Mucosa of rectum (tissue), 2 donors: ENCODE data around the gene UQCR11.

Source experiments
- H3K27ac ChIP-seq, 2 donors: one replicate each; pipeline ENCODE4 v1.7.0; 2013; ENCODE audit warnings: inconsistent platforms in 2 of 2, low read depth in 2 of 2, low read length in 2 of 2
- H3K27me3 ChIP-seq, 2 donors: one replicate each; pipeline ENCODE4 v1.7.0; 2013; ENCODE audit warnings: low read length in 2 of 2; ENCODE audit not compliant: control insufficient read depth in 2 of 2, insufficient read depth in 2 of 2
- H3K36me3 ChIP-seq, 2 donors: one replicate each; pipeline ENCODE4 v1.7.0; 2013; ENCODE audit warnings: low read length in 2 of 2; ENCODE audit not compliant: control insufficient read depth in 2 of 2, insufficient read depth in 2 of 2
- H3K4me1 ChIP-seq, 2 donors: one replicate each; pipeline ENCODE4 v1.7.0; 2013; ENCODE audit warnings: low read length in 2 of 2, mild to moderate bottlenecking in 1 of 2; ENCODE audit not compliant: control insufficient read depth in 2 of 2, insufficient read depth in 2 of 2
- H3K4me3 ChIP-seq, 2 donors: one replicate each; pipeline ENCODE4 v1.7.0; 2013; ENCODE audit warnings: low read length in 2 of 2
- H3K9ac ChIP-seq, 2 donors: one replicate each; pipeline ENCODE4 v1.7.0; 2013; ENCODE audit warnings: low read length in 2 of 2, low read depth in 1 of 2, mild to moderate bottlenecking in 1 of 2
- H3K9me3 ChIP-seq, 2 donors: one replicate each; pipeline ENCODE4 v1.7.0; 2013; ENCODE audit warnings: low read length in 2 of 2; ENCODE audit not compliant: control insufficient read depth in 2 of 2
- donor health status: healthy.
- donor health status: Normal muscosa, but diverticular disease.

The UQCR11 gene

DNA sequence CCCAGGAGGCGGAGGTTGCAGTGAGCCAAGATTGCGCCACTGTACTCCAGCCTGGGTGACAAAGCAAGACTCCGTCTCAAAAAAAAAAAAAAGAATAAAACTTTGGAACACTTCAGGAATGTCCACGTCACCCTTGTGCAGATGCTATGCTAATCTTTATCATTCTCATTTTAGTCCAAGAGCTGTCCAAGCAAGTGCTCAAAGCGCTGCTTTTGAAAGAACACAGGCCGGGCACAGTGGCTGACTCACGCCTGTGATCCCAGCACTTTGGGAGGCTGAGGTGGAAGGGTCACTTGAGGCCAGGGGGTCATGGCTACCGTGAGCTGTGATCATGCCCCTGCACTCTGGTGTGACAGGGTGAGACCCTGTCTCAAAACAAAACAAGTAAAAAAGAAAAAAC is 11.1 kb upstream of the UQCR11 start:
- no peaks in the 10 kb centered on the region for H3K9me3 ChIP-seq
- H3K4me3 ChIP-seq = no peak overlapping the region
- H3K4me1 ChIP-seq = no peaks in the 10 kb centered on the region
- H3K9ac ChIP-seq = no peak overlapping the region
- H3K36me3 ChIP-seq = peaks cover 44 to 47% of the 10 kb centered on the region in 2 donors
- H3K27me3 ChIP-seq = no peaks in the 10 kb centered on the region
- no peak overlapping the region for H3K27ac ChIP-seq

DNA sequence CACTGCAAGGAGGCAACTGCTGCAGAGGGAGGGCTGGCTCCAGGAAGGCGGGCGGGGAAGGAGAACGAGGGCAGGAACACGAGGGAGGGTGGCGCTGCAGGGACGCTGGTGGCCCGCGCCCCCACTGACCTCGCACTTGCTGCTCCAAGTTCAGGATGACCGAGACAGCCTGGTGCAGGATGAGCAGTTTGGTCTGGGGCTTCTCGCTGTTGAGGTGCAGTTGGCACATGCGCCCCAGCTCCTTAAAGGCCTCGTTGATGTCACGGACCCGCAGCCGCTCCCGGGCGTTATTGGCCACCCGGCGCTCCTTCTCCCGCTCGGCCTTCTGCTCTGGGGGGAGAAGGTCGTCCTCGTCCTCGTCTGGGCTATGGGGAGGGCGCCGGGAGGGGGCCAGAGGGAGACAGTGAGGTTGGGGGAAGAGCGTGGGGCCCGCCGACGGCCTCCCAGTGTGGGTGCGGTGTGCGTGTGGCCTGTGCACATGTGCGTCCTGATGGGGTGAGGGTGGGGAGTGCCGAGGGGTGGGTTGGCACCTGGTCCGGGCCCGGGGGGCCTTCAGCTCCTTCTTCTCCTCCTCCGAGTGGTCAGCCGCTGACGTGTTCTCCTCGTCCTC is 10.0 kb upstream of the UQCR11 start:
- H3K4me3 ChIP-seq = no peak overlapping the region
- H3K9me3 ChIP-seq = no peaks in the 10 kb centered on the region
- no peak overlapping the region for H3K27ac ChIP-seq
- no peaks in the 10 kb centered on the region for H3K27me3 ChIP-seq
- H3K9ac ChIP-seq = no peak overlapping the region
- H3K4me1 ChIP-seq = no peaks in the 10 kb centered on the region
- H3K36me3 ChIP-seq = peaks cover 43% of the 10 kb centered on the region in 2 donors

DNA sequence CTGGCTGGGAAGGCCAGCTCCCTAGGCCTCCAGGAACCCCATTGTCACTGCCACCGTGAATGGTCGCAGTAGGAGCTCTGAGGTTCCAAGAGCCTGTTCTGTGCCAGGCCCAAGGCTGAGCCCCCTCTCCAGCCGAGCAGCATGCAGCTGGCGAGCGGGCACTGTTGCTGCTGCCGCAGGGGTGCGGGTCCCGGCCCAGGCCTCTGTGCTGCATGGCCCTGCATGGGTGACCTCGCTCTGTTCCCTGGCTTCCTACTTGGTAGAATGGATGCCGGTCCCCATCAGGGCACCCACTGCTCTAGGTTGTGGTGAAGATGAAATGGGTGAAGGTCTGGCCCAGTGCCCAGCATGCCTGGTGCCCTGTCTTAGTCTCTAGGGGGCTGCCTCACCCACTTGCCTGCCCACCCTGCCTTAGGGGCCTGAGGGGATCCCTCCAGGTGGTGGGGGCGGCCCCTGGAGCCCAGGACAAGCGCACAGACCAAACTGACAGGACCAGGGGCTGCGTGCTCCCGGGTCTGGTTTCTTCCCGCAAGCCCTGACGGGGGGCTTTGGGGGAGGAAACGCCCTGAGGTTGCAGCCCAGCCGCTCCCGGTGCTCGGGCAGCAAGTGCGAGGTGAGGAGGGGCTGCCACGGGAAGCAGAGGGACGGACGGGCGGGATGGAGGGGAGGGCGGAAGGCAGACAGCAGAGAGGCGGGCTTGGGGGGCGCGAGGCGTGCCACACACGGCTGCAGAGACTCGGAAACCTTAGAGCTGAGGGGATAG is 8.7 kb upstream of the UQCR11 start:
- Histone ChIP-seq H3K27me3 (no peaks in the 10 kb centered on the region), H3K9ac (no peak overlapping the region), H3K4me1 (no peaks in the 10 kb centered on the region), H3K9me3 (no peaks in the 10 kb centered on the region), H3K4me3 (no peak overlapping the region), H3K36me3 (peaks cover 40 to 43% of the 10 kb centered on the region in 2 donors), H3K27ac (no peak overlapping the region)

DNA sequence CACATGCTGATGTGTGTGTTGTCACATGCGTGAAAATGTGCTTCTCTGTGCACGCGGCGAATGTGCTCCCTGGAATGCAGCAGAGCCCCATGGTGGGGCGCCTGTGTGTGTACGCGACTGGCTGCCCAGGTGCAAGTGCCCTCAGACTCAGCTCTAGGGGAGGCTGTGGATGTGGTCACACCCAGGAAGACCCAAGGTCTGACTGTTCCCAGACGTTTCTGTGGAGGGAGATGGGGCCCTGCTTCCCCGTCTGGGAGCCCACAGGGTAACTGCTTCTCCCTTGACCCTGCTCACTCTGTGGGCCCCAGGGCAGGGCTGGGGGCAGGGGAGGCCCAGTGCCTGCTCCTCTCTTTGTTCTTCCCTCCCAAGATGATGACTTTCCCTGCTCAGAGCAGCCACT is 7.9 kb upstream of the UQCR11 start:
- Histone ChIP-seq H3K27ac (no peak overlapping the region), H3K36me3 (peaks cover 40% of the 10 kb centered on the region in 2 donors), H3K27me3 (no peaks in the 10 kb centered on the region), H3K4me1 (no peaks in the 10 kb centered on the region), H3K9ac (no peak overlapping the region), H3K4me3 (no peak overlapping the region), H3K9me3 (no peaks in the 10 kb centered on the region)

DNA sequence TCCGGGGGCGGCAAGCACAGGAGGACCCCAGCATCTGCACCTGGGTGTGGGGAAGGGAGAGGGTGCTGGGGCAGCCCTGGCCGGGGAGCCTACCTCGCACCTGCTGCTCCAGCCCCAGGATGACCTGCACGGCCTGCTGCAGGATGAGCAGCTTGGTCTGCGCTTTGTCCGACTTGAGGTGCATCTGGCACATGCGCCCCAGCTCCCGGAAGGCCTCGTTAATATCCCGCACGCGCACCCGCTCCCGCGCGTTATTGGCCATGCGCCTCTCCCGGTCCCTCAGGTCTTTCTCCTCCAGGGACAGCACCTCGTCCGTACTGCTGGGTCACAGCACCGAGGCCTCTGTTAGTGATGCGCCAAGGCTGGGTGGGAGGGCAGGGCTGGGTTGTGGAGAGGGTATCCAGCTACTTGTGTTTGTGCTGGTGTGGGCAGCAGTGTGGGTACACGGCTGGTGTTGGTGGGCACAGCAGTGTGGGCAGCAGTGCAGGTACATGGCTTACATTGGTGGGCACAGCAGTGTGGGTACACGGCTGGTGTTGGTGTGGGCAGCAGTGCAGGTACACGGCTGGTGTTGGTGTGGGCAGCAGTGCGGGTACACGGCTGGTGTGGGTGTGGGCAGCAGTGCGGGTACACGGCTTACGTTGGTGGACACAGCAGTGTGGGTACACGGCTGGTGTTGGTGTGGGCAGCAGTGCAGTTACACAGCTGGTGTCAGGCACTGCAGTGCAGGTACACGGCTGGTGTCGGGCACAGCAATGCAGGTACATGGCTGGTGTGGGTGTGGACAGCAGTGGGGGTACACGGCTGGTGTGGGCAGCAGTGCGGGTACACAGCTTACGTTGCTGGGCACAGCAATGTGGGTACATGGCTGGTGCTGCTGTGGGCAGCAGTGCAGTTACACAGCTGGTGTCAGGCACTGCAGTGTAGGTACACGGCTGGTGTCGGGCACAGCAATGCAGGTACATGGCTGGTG is 7.1 kb upstream of the UQCR11 start:
- Histone ChIP-seq H3K4me1 (no peaks in the 10 kb centered on the region), H3K4me3 (no peak overlapping the region), H3K27ac (no peak overlapping the region), H3K27me3 (no peaks in the 10 kb centered on the region), H3K9me3 (no peaks in the 10 kb centered on the region), H3K9ac (no peak overlapping the region), H3K36me3 (peaks cover 40% of the 10 kb centered on the region in 2 donors)

DNA sequence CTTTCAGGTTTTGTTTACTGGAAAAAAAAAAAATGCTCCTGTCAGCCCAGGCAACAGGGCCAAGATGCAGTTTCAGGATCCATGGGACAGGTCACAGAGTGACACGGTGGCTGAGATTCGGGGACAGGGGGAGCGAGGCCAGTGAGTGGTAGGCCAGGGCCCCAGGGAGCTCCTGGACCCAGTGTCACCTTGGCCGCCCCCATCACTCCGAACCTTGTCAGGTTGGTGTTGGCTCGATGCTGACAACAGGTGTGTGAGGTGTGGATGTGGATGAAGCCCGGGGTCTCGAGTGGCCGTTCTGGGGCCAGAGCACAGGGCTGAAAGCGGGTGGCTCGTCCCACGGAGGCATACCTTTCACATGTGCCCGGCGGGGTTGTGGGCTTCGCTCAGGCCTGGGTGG is 6.1 kb upstream of the UQCR11 start:
- Histone ChIP-seq H3K4me3 (no peak overlapping the region), H3K9ac (no peak overlapping the region), H3K27me3 (no peaks in the 10 kb centered on the region), H3K9me3 (no peaks in the 10 kb centered on the region), H3K4me1 (peaks cover under 1 to 5% of the 10 kb centered on the region in 2 donors), H3K27ac (no peak overlapping the region), H3K36me3 (peaks cover 40% of the 10 kb centered on the region in 2 donors)

DNA sequence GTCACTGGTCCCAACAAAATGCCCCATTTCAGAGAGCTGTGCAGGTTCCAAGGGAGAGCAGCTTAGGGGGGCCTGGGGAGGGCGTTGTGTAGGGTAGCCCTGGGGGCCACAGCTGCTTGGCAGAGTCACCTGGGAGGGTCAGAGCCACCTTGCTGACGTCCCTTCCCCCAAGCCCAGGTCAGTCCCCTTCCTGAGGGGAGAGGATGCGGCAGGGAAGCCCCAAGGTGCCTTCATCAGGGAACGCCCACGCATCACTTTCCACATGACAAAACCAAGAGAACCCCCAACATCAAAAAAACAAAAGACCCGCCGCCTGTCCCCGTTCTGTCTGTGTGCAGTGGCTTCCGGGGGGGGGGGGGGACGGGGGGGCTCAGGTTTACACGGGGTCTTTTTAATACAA is 5.3 kb upstream of the UQCR11 start:
- Histone ChIP-seq H3K4me3 (no peak overlapping the region), H3K27ac (no peak overlapping the region), H3K9ac (no peak overlapping the region), H3K9me3 (no peaks in the 10 kb centered on the region), H3K4me1 (peaks cover 6 to 13% of the 10 kb centered on the region in 2 donors), H3K27me3 (no peaks in the 10 kb centered on the region), H3K36me3 (peaks cover 36 to 40% of the 10 kb centered on the region in 2 donors)

DNA sequence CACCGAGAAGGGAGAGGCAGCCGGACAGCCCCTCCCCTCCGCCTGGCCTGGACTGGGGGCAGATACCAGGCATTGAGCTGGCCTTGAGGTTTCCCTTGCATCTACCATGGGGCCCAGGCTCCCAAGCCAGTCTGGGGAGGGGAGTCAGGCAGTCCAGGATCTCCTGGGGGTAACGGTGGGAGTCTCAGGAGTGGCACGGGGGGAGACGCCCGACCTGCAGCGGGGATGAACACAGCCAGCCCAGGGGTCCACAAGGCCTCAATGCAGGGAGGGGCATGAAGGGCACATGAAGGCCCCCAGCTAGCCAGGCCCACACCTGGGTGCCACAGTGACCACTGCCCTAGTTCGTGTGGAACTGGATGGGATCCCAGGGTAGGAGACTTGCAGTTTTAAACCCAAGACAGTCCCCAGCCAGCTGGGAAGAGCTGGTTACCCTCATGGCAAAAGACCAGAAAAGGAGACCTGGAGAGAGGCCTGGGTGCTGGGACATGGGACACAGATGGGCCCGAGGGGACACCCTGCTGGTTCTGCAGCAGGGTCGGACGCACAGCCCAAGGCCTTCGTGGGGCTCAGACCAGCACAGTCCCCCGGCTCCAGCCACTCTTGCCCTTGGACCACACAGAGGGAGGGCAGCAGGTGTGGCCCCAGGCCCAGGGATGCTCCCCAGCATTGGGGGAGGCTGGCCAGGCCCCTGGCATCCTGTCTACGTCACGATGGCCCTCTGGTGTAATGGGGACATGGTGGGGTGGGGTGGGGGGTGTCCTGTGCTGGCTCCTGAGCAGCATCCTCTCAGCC is 4.6 kb upstream of the UQCR11 start:
- Histone ChIP-seq H3K4me3 (no peak overlapping the region), H3K27ac (no peak overlapping the region), H3K36me3 (peaks cover 31 to 36% of the 10 kb centered on the region in 2 donors), H3K9ac (no peak overlapping the region), H3K9me3 (no peaks in the 10 kb centered on the region), H3K4me1 (peaks cover 6 to 15% of the 10 kb centered on the region in 2 donors), H3K27me3 (no peaks in the 10 kb centered on the region)

DNA sequence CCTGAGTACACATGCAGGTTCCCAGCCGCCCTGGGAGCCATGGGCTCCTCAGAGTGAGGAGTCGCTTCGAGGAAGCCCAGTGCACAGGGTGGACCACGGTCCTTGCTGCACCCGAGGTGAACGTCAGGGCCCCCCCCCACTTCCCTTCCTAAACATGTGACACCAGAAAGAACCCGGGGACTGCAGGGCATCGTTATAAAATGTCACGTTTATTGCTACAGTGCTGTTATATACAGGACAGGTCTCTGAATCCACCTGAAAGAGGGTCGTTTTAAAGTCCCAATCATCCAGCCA is 3.8 kb upstream of the UQCR11 start:
- no peak overlapping the region for H3K27ac ChIP-seq
- no peak overlapping the region for H3K4me3 ChIP-seq
- no peak overlapping the region for H3K9ac ChIP-seq
- H3K9me3 ChIP-seq = no peaks in the 10 kb centered on the region
- peaks cover 11 to 19% of the 10 kb centered on the region in 2 donors for H3K4me1 ChIP-seq
- H3K36me3 ChIP-seq = peaks cover 26 to 31% of the 10 kb centered on the region in 2 donors
- H3K27me3 ChIP-seq = no peaks in the 10 kb centered on the region
